Mammary epithelial cell (primary cell): ENCODE data around the gene ANGPTL5.

Experiments
- EZH2 ChIP-seq: IDR thresholded peaks from 2 replicates; pipeline ENCODE4 v1.6.1; 2012; ENCODE audit warnings: low read length, inconsistent platforms, borderline replicate concordance
- TF ChIP-seq, protein P1 (sequence below), 2 donors: IDR thresholded peaks in 1 of 2; conservative IDR thresholded peaks in 1 of 2; 2 replicates each; pipeline ENCODE4 v1.5.1; 2011 to 2012; ENCODE audit warnings: inconsistent platforms in 2 of 2, low read length in 2 of 2, mild to moderate bottlenecking in 2 of 2, control low read depth in 1 of 2, low read depth in 1 of 2; ENCODE audit not compliant: insufficient read depth in 1 of 2; ENCODE audit errors: extremely low read depth in 1 of 2

GRCh38 chr11:101860696-101861427, 55.5 kb downstream of the ANGPTL5 start:
- TF ChIP-seq, protein P1, sequence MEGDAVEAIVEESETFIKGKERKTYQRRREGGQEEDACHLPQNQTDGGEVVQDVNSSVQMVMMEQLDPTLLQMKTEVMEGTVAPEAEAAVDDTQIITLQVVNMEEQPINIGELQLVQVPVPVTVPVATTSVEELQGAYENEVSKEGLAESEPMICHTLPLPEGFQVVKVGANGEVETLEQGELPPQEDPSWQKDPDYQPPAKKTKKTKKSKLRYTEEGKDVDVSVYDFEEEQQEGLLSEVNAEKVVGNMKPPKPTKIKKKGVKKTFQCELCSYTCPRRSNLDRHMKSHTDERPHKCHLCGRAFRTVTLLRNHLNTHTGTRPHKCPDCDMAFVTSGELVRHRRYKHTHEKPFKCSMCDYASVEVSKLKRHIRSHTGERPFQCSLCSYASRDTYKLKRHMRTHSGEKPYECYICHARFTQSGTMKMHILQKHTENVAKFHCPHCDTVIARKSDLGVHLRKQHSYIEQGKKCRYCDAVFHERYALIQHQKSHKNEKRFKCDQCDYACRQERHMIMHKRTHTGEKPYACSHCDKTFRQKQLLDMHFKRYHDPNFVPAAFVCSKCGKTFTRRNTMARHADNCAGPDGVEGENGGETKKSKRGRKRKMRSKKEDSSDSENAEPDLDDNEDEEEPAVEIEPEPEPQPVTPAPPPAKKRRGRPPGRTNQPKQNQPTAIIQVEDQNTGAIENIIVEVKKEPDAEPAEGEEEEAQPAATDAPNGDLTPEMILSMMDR (conservative IDR thresholded peaks at IDR 0.05 in 1 of 2, IDR thresholded peaks at IDR 0.05 in 1 of 2; ENCODE audit: extremely low read depth in 1 of 2, insufficient read depth in 1 of 2, low read depth in 1 of 2, low read length in 2 of 2) = peak; percentile 82 to 84
- no peak for TF ChIP-seq EZH2
